GM04504 (cell line): ENCODE results near the gene DNAJB2.

Source experiments
- DNase-seq: peaks from one replicate; pipeline ENCODE4 v3.0.0-alpha.2; 2012; ENCODE audit warnings: low read depth

The DNAJB2 gene

DNA sequence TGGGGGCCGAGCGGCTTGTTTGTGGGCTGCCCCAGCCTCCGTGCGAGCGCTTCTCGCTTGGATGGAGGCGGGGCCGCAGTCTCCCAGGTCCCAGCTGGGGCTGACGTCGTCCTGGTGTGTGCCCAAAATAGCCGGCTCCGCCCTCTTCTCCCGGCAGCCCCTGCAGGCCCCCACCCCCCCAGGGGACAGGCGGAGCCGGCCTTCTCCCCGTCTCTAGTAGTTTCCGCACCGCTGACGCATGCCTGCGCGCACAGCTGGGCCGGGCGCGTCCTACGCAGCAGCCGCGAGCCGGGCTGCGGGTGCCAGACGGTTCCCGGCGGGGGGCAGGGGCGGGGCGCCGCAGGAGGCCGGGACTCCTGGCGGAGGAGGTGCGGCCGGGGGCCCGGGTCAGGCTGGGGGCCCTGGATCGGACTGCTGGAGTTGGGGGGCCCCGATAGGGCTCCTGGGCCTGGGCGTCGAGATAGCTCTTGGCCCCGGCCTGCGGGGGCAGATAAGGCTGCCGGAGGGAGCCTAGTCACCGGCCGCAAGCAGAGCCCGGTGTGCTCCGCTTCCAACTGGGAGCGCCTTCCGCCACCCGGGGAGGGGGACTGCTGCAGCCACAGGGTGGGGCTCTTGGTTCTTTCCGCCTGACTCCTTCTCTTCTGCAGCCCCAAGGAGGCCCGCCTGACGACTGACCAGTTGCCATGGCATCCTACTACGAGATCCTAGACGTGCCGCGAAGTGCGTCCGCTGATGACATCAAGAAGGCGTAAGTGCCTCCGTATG is at the start of gene DNAJB2:
DNAJB2 (plus strand) TSS at position 216 of the 765 bp plus-strand sequence; CDS start at position 684, 468 bp downstream.
- DNase-seq = peak; percentile 99

DNA sequence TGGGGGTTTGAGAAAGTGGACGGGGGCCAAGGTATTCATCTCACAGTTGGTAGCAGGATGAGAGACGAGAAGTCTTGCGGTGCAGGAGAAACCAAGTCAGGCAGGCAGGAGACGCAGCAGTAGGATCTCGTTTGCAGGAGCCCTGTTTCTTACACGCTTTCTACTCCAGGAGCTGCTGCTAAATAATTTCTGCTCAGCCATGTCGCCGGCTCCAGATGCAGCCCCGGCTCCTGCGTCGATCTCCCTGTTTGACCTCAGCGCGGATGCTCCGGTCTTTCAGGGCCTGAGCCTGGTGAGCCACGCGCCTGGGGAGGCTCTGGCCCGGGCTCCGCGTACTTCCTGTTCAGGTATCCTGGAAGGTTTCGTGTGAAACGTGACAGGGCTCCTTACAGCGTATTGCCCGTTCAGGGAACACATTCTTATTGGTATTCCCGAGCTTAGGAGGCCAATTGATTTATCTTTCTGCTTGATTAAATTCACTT is 49.1 kb upstream of the DNAJB2 start:
- DNase-seq = no peak

DNA sequence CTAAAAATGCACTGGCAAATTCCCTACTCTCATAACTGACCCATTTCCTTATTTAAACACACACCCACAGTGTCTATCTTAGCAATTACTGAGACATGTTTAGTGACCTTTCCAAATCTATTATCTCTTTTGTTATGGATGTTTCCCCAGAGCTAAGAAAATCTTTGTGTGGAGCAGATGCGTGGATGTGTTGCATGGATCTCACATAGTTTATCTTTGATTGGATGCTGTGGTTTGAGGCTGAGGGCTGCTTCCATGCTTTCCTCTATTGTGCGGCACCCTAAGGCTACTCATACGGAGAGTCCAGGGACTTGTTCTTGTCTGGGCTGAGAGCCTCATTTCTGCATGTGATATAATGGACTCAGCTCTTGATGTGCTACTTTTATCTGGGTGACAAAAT is 44.8 kb upstream of the DNAJB2 start:
- DNase-seq = no peak

DNA sequence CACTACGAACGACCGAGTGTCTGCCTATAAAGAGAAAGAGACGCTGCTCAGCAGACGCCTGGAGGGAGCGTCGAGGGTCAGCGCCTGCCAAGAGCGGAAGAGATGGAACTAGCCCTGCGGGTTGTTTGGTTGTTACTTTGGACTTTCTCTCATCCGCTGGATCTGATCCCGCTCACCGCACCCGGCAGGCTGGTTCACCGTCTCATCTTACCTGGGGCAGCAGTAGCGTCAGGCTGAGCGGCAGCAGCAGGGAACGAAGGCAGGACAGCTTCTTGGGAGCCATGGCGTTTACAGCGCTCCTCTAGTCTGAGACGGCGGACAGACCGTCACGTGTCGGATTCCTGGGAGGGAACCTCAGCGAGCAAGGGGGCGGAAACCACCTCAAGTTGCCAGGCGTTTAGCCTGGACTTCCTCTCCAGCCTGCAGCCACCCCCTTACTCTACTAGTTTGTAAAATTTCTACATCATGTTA is 35.8 kb upstream of the DNAJB2 start:
- no peak for DNase-seq

- no peak for DNase-seq
These were observed 34.4 kb upstream of the DNAJB2 start for GRCh38 chr2:219244789-219245147.

DNA sequence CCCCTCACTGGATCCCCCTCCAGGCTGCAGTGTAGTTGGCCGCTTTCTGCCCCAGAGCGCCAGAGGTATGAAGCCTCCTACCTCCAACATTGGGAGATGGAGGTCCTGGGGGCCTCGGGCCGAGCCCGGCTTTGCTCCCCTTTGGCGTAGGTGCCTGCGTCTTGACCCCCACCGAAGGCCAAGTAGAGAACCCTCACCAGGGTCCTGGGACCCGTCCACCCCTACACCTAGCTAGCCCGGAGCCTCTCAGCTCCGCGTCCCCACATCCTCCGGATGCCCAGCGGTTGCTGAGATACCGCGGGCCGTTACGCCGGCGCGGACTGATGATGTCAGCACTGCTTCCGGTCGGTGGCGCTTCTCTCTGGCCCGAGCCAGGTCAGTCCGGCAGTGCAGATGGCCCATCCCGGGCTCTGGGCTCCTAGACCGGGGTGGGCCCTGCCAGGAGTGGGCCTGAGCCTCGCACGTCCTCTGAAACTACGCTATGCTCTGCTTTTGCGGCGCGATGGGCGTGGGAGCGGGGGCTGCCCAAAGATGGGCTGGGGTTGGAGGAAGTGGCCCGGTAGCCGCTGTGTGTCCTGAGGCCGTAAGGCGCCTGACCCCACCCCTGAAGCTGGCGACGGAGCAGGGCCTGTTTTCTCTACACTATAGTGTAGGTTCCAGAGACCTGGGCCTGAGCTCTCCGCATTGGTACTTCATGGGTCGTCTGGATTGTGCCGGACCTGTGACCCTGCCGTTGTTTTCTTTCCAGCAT is 33.8 kb upstream of the DNAJB2 start, which contains the start of the genes GLB1L and STK16:
GLB1L (minus strand) TSS at position 297 of the 751 bp plus-strand sequence. CDS start 1,871 bp downstream, outside the sequence.
STK16 (plus strand) TSS at position 332 of the 751 bp plus-strand sequence. CDS start 521 bp downstream, outside the sequence.
- peak; percentile 85 for DNase-seq

DNA sequence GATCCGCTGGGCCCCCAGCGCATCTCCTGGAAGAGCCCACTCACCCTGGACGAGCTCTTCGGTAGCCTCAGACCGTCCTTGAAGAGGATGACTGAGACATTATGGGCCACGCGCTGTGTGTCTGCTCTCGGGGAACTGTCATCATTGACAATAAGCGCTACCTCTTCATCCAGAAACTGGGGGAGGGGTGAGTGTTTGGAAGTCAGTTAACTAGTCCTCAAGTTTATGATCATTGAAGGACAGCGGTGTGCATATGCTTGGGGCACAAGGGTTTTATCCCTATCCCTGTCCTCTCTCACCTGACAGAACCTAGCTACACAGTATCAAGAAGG is 33.3 kb upstream of the DNAJB2 start:
- DNase-seq = no peak

- no peak for DNase-seq
These were observed 32.6 kb upstream of the DNAJB2 start for GRCh38 chr2:219246559-219246958.

DNA sequence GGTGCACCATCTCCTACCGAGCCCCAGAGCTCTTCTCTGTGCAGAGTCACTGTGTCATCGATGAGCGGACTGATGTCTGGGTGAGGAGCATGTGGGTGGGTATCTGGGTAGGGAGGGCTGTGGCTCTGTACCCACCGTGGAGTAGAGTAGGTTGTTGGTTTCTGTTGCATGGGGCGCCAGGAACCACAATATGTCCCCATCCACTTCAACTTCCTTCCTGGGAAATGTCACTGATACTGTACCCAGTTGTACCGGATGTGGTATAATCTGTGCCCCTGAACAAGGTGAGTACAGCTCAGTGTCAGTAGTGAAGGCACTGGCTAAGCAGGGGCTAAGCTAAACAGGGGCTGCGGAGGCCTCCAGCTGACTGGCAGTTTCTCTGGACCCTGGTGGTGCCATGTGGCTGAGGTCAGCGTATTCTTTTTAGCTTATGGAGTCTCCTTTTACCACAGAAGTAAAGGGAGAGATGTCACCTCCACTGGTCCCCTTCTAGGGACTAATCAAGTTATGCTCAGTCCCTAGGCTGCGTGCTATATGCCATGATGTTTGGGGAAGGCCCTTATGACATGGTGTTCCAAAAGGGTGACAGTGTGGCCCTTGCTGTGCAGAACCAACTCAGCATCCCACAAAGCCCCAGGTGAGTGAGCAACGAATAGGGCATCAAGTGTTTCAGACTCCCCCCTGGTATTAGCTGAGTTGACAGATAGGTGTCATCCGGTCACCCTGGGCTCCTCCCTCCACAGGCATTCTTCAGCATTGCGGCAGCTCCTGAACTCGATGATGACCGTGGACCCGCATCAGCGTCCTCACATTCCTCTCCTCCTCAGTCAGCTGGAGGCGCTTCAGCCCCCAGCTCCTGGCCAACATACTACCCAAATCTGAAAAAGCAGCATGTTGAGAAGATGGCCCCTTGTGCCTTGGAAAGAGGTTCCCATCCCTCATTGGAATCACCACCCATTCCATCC is 31.2 kb upstream of the DNAJB2 start:
- DNase-seq = no peak

DNA sequence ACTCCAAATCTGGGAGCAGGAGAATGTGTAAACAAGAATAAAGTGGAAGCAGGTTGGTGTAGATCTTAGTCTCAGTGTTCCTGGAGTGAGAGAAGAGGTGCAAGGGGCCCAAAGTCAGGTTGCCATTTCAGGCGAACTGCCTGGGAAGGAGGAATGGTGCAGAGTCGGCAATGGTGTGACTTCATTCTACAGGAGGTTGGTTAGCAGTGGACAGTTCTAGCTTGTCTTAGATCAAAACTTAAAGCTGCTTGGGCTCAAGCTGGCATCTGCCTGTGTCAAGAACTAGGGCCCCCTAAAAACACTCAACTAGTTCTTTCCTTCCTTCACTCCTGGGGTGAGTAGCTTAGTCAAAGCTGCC is 30.3 kb upstream of the DNAJB2 start:
- no peak for DNase-seq

- peak; percentile 49 for DNase-seq
These were observed 29.8 kb upstream of the DNAJB2 start for GRCh38 chr2:219249203-219249980.

DNA sequence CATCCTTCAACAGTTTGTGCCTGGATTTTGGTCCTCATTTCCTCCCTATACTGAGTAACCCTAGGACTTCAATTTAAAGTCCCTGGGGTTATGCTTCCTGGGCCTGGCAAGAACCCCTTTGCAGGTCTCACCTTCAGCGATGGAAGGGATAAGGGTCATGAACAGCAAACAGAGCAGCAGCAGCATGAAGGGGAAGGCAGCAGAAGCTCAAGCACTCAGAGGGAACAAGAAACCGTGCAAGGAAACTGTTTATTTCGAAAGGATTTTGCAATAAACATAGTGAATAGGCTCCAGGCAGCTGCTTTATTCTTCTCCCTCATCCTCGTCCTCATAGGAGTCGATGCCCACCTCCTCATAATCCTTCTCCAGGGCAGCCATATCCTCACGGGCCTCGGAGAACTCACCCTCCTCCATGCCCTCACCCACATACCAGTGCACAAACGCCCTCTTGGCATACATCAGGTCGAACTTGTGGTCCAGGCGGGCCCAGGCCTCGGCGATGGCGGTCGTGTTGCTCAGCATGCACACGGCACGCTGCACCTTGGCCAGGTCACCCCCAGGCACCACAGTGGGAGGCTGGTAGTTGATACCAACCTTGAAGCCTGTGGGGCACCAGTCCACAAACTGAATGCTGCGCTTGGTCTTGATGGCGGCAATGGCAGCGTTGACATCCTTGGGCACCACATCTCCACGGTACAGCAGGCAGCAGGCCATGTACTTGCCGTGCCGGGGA is 29.0 kb upstream of the DNAJB2 start:
- no peak for DNase-seq

DNA sequence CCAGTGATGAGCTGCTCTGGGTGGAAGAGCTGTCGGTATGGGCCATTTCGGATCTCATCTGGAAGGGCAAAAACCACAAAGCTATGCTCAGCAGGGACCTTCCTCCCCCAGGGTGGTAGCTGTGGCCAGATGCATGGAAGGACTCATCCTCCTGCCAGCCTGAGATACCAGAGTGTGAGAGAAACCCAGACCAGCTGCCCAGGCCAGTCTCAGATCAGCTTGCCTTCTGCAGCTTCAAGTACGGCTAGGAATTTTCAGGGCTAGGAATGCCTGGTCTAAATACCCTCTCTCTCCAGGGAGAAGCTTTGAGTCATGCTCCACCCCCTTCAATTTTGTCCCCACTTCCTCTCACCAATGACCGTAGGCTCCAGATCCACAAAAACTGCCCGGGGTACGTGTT is 27.5 kb upstream of the DNAJB2 start:
- DNase-seq = no peak

DNA sequence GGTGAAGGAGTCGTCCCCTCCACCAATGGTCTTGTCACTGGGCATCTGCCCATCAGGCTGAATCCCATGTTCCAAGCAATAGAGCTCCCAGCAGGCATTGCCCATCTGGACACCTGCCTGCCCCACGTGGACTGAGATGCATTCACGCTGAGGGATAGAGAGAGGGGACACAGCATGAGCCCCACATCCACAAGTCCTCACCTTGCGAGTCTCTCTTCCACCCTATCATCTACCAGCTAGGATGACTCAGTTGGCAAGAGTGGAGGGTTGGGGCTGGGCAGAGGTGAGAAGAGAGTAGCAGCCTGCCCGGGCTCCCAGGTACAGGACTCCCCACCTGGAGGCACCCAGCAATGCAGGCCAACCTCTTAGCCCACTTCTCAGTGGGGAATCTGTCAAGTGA is 27.1 kb upstream of the DNAJB2 start:
- DNase-seq = no peak

DNA sequence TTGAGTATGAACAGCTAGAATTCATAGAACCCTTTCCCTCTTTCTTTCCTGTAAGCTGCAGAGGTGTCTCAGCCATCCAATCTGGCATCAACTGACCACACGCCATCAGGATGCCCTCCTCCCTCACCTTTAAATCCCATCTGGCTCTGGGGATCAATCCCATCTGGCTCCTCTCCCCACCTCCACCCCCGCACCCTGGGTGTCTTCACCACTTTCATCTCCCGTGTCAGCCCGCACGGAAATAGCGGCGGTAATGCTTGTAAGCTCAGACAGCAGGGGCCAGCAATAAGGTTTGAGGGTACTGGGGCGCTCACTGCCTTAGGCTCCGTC is 26.6 kb upstream of the DNAJB2 start:
- DNase-seq = no peak

DNA sequence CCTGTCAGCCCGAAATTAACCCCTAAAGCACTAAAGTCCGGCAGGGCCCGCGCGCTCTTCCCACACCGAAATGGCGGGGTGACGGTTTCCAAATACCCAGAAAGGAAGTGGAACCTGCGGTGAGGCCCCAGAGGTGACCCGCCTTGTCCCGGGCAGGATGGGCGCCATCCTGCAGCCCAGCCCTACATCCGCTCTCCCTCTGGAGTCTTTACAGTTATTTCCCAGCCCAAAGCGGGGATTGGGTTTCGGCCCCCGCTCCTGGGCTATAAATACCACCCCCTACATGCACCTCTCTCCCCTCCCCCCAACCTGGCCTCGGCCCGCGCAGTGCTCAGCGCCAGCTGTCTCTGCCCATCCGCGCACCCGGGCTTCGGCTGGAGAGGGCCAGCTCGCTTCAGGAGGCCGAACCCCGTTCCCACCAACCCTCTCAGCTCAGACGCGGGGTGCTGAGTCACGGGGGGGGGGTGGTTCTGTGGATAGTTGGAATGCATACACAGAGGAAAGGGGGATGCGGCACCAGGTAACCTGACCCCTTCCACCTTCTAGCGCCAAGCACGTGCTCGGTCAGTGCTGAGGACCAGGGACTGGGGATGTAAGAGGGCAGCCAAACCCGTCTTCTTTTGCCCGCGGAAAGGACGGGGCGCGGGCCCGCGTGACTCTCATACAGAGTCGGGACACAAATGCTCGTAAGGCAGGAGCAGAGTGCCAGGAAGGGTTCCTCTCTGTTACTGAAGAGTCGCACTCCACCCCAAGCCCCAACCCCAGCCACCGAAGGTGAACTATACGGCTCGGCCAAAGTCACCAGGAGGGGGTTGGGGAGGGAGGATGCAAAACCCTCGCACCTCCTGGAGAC is 26.0 kb upstream of the DNAJB2 start, which contains the start of gene TUBA4B:
TUBA4B (plus strand) TSS at position 344 of the 853 bp plus-strand sequence; CDS start at position 509, 165 bp downstream.
- DNase-seq = no peak

DNA sequence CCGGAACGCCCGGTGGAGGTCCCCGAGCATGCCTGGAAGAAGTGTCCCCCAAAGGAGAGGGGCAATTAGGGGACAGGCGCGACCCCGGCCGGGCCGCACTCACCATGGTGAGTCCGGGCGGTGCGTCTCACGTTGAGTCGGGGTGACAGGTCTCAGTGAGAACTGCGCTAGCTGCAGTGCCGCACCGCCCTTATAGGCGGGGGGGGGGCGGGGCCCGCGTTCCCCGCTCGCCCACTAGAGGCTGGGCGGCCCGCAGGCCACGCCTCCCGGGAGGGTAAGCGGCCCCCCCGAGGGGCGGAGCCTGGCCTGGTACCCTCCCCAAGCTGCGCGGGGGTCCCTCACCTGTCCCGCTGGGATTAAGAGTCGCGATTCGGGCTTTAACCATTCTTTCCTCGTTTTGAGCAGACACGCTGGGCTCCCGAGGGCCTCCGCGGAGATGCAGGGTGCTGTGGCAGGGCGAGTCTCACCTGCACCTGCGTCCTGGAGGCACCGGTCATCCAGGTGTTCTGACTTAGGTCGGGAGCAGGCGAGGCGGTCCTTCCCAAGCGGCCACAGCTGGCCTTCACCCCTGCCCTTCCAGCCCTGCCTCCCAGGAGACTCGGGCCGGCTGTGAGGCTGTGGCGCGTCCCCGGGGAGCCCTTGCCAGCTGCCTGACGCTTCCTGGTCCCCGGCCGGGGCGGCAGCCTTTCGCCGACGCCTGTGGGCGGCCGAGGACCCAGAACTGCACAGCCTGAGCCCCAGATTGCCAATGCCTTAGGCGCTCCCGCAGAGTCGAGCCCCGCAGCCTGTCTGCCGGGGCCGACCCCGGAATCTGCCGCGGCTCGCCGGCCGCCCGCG is 25.2 kb upstream of the DNAJB2 start, which contains the start of gene TUBA4A:
TUBA4A (minus strand) TSS at position 166 of the 837 bp plus-strand sequence; CDS start at position 106, 60 bp downstream.
- DNase-seq = no peak

DNA sequence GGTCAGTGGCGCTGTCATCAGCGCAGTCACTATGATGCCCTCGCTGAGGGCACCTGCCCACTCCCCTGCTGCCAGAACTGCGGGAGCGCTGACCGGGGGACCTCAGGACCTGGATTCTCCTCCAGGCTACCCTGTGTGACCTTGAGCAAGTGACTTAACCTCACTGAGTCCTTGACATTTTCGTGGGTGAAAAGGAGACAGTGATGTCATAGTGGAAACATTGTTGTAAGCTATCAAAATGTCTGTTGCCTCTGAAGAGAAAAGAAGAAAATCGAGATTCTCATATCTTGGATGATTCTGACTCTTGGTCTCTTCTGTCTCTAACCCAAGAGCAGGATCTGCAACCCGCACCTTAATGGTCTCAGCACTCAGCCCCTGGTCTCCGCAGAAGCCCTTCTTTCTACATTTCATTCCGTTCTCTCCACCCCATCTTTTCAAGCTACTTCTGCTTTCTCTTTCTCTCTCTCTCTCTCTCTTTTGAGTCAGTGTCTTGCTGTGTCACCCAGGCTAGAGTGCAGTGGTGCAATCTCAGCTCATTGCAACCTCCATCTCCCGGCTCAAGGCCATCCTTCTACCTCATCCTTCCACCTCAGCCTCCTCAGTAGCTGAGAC is 24.5 kb upstream of the DNAJB2 start:
- no peak for DNase-seq
